Hippocampal formation (tissue), 2 donors: ENCODE data around the gene EMD.
A peak's percentile ranks its signal among the peaks of the same experiment; 100 is the strongest.

ENCODE experiments used
- DNase-seq, 2 donors: peaks; one replicate each; lab custom pipeline; 2025; lab: John Stamatoyannopoulos, UW

EMD gene

DNA sequence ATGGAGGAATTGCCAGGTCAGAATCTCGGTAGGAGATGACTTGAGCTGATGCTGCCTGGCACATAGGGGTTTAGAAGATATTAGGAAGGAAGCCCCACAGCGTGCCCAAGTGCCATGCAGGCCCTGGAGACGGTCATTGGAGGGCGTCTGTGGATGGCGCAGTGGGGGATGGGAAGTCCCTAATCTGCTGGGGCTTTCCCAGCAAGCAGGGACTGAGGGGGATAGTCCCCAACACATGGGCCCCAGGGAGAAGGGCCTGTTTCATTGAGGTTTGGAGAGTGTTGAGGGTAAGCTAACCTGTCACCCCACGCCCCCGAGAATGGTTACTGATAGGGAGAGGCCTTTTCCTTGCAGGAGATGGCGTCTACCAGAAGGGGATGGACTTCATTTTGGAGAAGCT lies 40.1 kb downstream of the EMD start:
- DNase-seq = no peak

GRCh38 chrX:154419688-154420401 lies 40.8 kb downstream of the EMD start:
- no peak for DNase-seq

DNA sequence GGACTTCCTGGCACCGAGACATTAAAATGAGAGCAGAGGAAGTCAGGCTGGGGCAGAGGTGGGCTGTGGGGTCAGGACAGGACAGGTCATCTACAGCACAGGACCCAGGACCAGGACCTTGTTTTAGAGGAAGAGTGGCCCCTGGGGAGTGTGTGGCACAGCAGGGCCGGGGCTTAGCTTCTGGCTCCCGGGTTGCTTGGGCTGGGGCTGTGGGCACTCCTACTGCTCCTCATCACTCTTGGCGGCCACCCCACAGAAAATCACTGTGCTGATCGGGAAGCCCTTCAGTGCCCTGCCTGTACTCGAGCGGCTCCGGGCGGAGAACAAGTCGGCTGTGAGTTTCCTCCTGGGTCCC lies 41.3 kb downstream of the EMD start:
- DNase-seq = no peak

DNA sequence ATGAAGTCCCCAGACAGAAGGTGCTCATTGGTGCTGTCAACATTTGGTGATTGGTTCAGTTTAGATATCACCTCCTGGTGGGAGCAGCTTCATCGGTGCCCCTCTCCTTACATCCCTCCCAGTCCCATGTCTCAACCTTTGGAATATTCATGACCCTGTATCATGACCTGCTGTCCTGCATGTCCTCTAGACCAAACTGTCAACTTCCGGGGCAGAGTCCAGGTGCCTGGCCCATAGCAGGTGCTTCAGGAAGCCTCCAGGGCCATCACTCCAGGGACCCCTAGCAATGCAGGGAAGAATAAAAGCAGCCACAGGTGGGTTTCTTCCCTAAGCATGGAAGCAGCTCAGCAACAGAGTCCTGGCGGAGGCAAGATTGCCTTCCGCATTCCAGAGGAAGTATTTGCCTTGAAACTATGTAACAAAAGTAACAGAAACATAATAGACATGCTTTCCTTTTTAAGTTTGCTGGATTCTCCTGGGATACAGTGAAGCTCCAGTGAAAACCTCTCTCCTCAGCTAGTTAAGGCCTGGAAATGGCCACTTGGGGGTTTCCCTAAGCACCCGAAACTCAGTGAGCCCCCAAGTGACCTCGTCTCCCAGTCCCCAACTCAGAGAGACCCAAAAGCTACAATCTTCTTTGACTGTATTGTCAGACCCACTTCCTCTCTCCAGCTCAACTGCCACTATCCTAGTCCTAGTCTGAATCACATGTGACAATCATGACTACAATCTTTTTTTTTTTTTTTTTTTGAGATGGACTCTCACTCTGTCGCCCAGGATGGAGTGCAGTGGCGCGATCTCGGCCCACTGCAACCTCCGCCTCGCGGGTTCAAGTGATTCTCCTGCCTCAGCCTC lies 48.0 kb downstream of the EMD start:
- DNase-seq = no peak

DNA sequence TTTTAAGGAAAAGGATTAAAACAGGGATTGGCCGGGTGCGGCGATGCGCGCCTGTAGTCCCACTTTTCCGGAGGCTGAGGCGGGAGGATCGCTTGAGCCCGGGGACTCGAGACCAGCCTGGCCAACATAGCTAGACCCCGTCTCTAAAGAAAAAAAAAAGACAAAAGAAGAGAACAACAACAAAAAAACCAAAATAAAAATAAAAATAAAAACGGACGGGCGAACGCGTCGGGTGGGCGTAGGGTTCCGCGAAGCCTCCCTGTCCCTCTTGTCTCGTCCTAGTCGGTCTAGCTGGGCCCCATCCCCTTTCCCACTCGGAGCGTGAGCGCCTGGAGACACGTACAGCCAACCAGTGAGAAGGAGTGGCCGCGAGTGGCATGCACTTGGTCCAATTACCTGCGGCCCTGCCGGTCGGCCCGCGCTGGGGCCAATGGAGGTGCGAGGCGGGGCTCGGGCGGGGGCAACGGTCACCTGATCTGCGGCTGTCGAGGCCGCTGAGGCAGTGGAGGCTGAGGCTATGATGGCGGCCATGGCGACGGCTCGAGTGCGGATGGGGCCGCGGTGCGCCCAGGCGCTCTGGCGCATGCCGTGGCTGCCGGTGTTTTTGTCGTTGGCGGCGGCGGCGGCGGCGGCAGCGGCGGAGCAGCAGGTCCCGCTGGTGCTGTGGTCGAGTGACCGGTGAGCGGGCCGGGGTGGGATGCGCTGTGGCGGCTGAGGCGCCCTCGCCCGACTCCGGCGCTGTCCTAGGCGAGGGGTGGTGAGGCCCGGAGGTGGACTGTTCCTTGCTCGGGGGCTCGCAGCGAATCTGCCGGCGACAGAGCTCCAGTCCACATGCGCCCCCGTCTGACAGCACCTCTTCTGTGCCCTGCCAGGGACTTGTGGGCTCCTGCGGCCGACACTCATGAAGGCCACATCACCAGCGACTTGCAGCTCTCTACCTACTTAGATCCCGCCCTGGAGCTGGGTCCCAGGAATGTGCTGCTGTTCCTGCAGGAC lies 49.4 kb downstream of the EMD start, which contains the start of gene ATP6AP1:
ATP6AP1 (plus strand) TSS at position 502 of the 996 bp plus-strand sequence; CDS start at position 518, 16 bp downstream.
- peak; percentile 80 to 88 for DNase-seq

GRCh38 chrX:154429711-154430110 lies 50.6 kb downstream of the EMD start:
- DNase-seq = no peak

GRCh38 chrX:154430479-154430878 lies 51.4 kb downstream of the EMD start:
- no peak for DNase-seq

- no peak for DNase-seq
These were observed 51.8 kb downstream of the EMD start for GRCh38 chrX:154430916-154431315.
